HG03108 (cell line): ENCODE measurements around the gene CXCL3.

Experiments
- ATAC-seq: cut with Tn5 transposase; IDR thresholded peaks from one replicate; pipeline ENCODE4 v1.9.1; 2021; ENCODE audit warnings: moderate library complexity; ENCODE audit not compliant: unreplicated experiment

CXCL3 gene

GRCh38 chr4:74056114-74056857 is 17.8 kb upstream of the CXCL3 start:
- no peak for ATAC-seq

GRCh38 chr4:74055498-74055897 is 17.0 kb upstream of the CXCL3 start:
- ATAC-seq = no peak

GRCh38 chr4:74055096-74055495 is 16.6 kb upstream of the CXCL3 start:
- no peak for ATAC-seq

- no peak for ATAC-seq
Measured at GRCh38 chr4:74054483-74055047, 16.1 kb upstream of the CXCL3 start.

- no peak for ATAC-seq
Measured at GRCh38 chr4:74047152-74047551, 8.7 kb upstream of the CXCL3 start.

GRCh38 chr4:74045772-74046171 is 7.3 kb upstream of the CXCL3 start:
- ATAC-seq = no peak

GRCh38 chr4:74045247-74045646 is 6.8 kb upstream of the CXCL3 start:
- ATAC-seq = no peak

- ATAC-seq = no peak
Measured at GRCh38 chr4:74044677-74045076, 6.2 kb upstream of the CXCL3 start.

GRCh38 chr4:74042681-74043080 is 4.2 kb upstream of the CXCL3 start:
- no peak for ATAC-seq

- no peak for ATAC-seq
Measured at GRCh38 chr4:74041418-74041817, 2.9 kb upstream of the CXCL3 start.

- no peak for ATAC-seq
Measured at GRCh38 chr4:74039315-74039763, 850 bp upstream of the CXCL3 start.

- ATAC-seq = no peak
Measured at GRCh38 chr4:74038086-74038424, 434 bp downstream of the CXCL3 start.

GRCh38 chr4:74037076-74037955 is 1.2 kb downstream of the CXCL3 start:
- no peak for ATAC-seq

- no peak for ATAC-seq
Measured at GRCh38 chr4:74033739-74034138, 4.8 kb downstream of the CXCL3 start.

- ATAC-seq = no peak
Measured at GRCh38 chr4:74032064-74032463, 6.4 kb downstream of the CXCL3 start.

- ATAC-seq = no peak
Measured at GRCh38 chr4:74031576-74031975, 6.9 kb downstream of the CXCL3 start.

GRCh38 chr4:74030285-74030684 is 8.2 kb downstream of the CXCL3 start:
- no peak for ATAC-seq

- no peak for ATAC-seq
Measured at GRCh38 chr4:74028504-74028903, 10.0 kb downstream of the CXCL3 start.

- ATAC-seq = no peak
Measured at GRCh38 chr4:74023709-74024108, 14.8 kb downstream of the CXCL3 start.

- no peak for ATAC-seq
Measured at GRCh38 chr4:74021601-74022000, 16.9 kb downstream of the CXCL3 start.

GRCh38 chr4:74018771-74019170 is 19.7 kb downstream of the CXCL3 start:
- ATAC-seq = no peak

- ATAC-seq = no peak
Measured at GRCh38 chr4:74018116-74018515, 20.4 kb downstream of the CXCL3 start.
